Spleen (tissue), 7 donors: ENCODE data around the gene ADAMTSL1.

Source experiments
- POLR2A ChIP-seq, 3 donors: fragments of 450-650 bp; IDR thresholded peaks; one replicate each; pipeline ENCODE4 v1.5.1; 2017; ENCODE audit warnings: antibody characterized with exemption in 3 of 3, mild to moderate bottlenecking in 1 of 3
- TF ChIP-seq, protein P1 (sequence below), 11 experiments: fragments of 200-600 bp in 7 of 11; fragments of 450-650 bp in 4 of 11; sonication (generic) in 4 of 11; IDR thresholded peaks in 8 of 11; conservative IDR thresholded peaks in 3 of 11; 1 replicate in 7 of 11; 2 replicates in 4 of 11; pipeline versions ENCODE4 v1.4.0 to v1.8.0; 2016 to 2021; ENCODE audit warnings: antibody characterized with exemption in 11 of 11, inconsistent platforms in 4 of 11, mild to moderate bottlenecking in 1 of 11
- donor health status: DM: no; HTN: no; CAD: no; lungs with moderate emphysema.
- donor health status: DM: no; HTN: no; CAD: no.
- donor health status: DM: no; HTN: no; CAD: no.

DNA sequence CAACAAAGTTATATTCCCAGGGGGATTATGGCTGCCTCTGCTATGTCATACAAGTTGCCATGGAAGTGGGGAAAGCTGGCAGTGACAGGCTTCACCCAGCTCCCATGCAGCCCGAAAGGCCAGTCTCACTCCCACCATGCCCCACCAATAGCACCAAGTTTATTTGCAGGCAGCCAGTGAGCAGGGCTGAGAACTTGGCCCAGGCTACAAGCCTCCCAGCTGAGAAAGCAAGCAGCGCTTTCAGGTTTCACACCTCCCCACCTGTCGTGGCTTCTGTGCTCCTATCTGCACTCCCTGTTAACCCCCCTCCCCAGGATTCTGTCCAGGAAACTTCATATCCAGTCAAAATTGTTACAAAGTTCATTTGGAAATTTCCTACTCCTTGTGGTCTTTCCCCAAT lies 404.0 kb downstream of the ADAMTSL1 start:
- TF ChIP-seq, protein P1, sequence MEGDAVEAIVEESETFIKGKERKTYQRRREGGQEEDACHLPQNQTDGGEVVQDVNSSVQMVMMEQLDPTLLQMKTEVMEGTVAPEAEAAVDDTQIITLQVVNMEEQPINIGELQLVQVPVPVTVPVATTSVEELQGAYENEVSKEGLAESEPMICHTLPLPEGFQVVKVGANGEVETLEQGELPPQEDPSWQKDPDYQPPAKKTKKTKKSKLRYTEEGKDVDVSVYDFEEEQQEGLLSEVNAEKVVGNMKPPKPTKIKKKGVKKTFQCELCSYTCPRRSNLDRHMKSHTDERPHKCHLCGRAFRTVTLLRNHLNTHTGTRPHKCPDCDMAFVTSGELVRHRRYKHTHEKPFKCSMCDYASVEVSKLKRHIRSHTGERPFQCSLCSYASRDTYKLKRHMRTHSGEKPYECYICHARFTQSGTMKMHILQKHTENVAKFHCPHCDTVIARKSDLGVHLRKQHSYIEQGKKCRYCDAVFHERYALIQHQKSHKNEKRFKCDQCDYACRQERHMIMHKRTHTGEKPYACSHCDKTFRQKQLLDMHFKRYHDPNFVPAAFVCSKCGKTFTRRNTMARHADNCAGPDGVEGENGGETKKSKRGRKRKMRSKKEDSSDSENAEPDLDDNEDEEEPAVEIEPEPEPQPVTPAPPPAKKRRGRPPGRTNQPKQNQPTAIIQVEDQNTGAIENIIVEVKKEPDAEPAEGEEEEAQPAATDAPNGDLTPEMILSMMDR (IDR thresholded peaks at IDR 0.05 in 8 of 11, conservative IDR thresholded peaks at IDR 0.05 in 3 of 11): no peak
- TF ChIP-seq POLR2A (IDR thresholded peaks at IDR 0.05): no peak
